K562 (cell line): ENCODE data around the gene SUB1. TPM values are rescaled to one million over a fixed set of nuclear protein-coding genes. Genes with fewer than 3 reads are reported as not detected.

Experiments
- CCAR2 ChIP-seq: fragments of 200-400 bp; formaldehyde crosslinking; IDR thresholded peaks from 2 replicates; pipeline ENCODE4 v1.6.1; 2017; ENCODE audit warnings: mild to moderate bottlenecking, low read depth, low read length
- FOXJ2 ChIP-seq: fragments of 200-800 bp; sonication (Bioruptor generic); IDR thresholded peaks from 2 replicates; pipeline ENCODE4 v1.6.1; 2016; ENCODE audit warnings: missing genetic modification characterization, missing compliant biosample characterization
- HMG20A ChIP-seq: fragments of 450-650 bp; formaldehyde crosslinking; conservative IDR thresholded peaks from 2 replicates; pipeline ENCODE4 v1.4.0; 2020; ENCODE audit warnings: mild to moderate bottlenecking, mixed read lengths
- ILF3 ChIP-seq: fragments of 450-650 bp; IDR thresholded peaks from 2 replicates; pipeline ENCODE4 v1.6.1; 2018; ENCODE audit warnings: antibody characterized with exemption, mild to moderate bottlenecking, moderate library complexity, borderline replicate concordance
- KLF1 ChIP-seq: fragments of 450-650 bp; IDR thresholded peaks from 2 replicates; pipeline ENCODE4 v1.6.1; 2016; ENCODE audit warnings: missing genetic modification characterization, missing compliant biosample characterization
- KLF6 ChIP-seq: fragments of 250-450 bp; sonication (Bioruptor Pico); IDR thresholded peaks from 2 replicates; pipeline ENCODE4 v1.4.0; 2020; ENCODE audit warnings: mild to moderate bottlenecking, moderate library complexity, borderline replicate concordance
- NCOA1 ChIP-seq: fragments of 450-650 bp; IDR thresholded peaks from 2 replicates; pipeline ENCODE4 v1.6.1; 2016; ENCODE audit warnings: low read depth
- PCBP1 ChIP-seq: fragments of 200-400 bp; formaldehyde crosslinking; IDR thresholded peaks from 2 replicates; pipeline ENCODE4 v1.6.1; 2018; ENCODE audit warnings: mild to moderate bottlenecking, low read depth, low read length; ENCODE audit not compliant: poor library complexity, severe bottlenecking
- POLR2A ChIP-seq: fragments of 450-650 bp; conservative IDR thresholded peaks from 2 replicates; pipeline ENCODE4 v1.6.1; 2016
- PTBP1 ChIP-seq: fragments of 200-400 bp; formaldehyde crosslinking; IDR thresholded peaks from 2 replicates; pipeline ENCODE4 v1.6.1; 2017; ENCODE audit warnings: low read depth, low read length
- SMARCB1 ChIP-seq: IDR thresholded peaks from 2 replicates; pipeline ENCODE4 v1.6.1; 2011; ENCODE audit warnings: improper control_type of control experiment, low read depth; ENCODE audit not compliant: insufficient read length
- SRSF9 ChIP-seq: fragments of 200-400 bp; formaldehyde crosslinking; IDR thresholded peaks from 2 replicates; pipeline ENCODE4 v1.6.1; 2017; ENCODE audit warnings: low read depth, low read length, borderline replicate concordance
- TEAD2 ChIP-seq: fragments of 450-650 bp; IDR thresholded peaks from 2 replicates; pipeline ENCODE4 v1.6.1; 2016; ENCODE audit warnings: missing genetic modification characterization, control low read depth, missing compliant biosample characterization
- TFAM ChIP-seq: fragments of 250-450 bp; sonication (Bioruptor Pico); conservative IDR thresholded peaks from 2 replicates; pipeline ENCODE4 v1.5.0; 2021; ENCODE audit warnings: mild to moderate bottlenecking, moderate library complexity
- XRCC5 ChIP-seq: fragments of 200-400 bp; formaldehyde crosslinking; IDR thresholded peaks from 2 replicates; pipeline ENCODE4 v1.6.1; 2017; ENCODE audit warnings: low read depth, mild to moderate bottlenecking, low read length
- ZNF12 ChIP-seq: sonication (generic); formaldehyde crosslinking; IDR thresholded peaks from 2 replicates; pipeline ENCODE4 v1.4.0; 2020; ENCODE audit warnings: mild to moderate bottlenecking, missing genetic modification reagents
- ZNF134 ChIP-seq: fragments of 250-450 bp; sonication (Bioruptor Pico); conservative IDR thresholded peaks from 2 replicates; pipeline ENCODE4 v1.4.0; 2020
- ZNF668 ChIP-seq: fragments of 250-450 bp; sonication (Bioruptor Pico); IDR thresholded peaks from 2 replicates; pipeline ENCODE4 v1.8.0; 2022; ENCODE audit warnings: mild to moderate bottlenecking, inconsistent platforms
- ZNF77 ChIP-seq: fragments of 250-450 bp; sonication (Bioruptor Pico); IDR thresholded peaks from 2 replicates; pipeline ENCODE4 v1.5.0; 2020
- polyA plus RNA-seq, 8 experiments: library from polyadenylated mRNA; depleted of rRNA in 4 of 8; stranded (reverse) in 5 of 8; unstranded in 3 of 8; fragments of >200 nt; fragmentation: Nextera tagmentation in 2 of 8; fragmentation: Illumina TruSeq in 1 of 8; extraction: Ambion mirVana in 2 of 8; extraction: Trizol in 1 of 8; gene quantifications; 2 replicates each; pipeline versions ENCODE4 v1.2.1 to v1.2.3, GENCODE V29; 2011 to 2014; ENCODE audit warnings: inconsistent platforms in 1 of 8, missing spikeins in 1 of 8
- total RNA-seq, 7 experiments: library from RNA; depleted of rRNA in 6 of 7; stranded (reverse); fragments of >200 nt in 6 of 7; fragmentation: Illumina TruSeq in 2 of 7; extraction: Trizol in 2 of 7; gene quantifications; 2 replicates each; pipeline versions ENCODE4 v1.2.1 to v1.2.3, GENCODE V29; 2011 to 2021; ENCODE audit warnings: low replicate concordance in 1 of 7
- TF ChIP-seq, protein P1 (sequence below): fragments of 450-650 bp; formaldehyde crosslinking; IDR thresholded peaks from 2 replicates; pipeline ENCODE4 v1.4.0; 2022; ENCODE audit warnings: missing genetic modification characterization
- TF ChIP-seq, protein P2 (sequence below): fragments of 250-450 bp; sonication (Bioruptor Pico); IDR thresholded peaks from 2 replicates; pipeline ENCODE4 v1.8.0; 2021; ENCODE audit warnings: mild to moderate bottlenecking, moderate library complexity
- TF ChIP-seq, protein P3 (sequence below): fragments of 450-650 bp; conservative IDR thresholded peaks from 2 replicates; pipeline ENCODE4 v1.6.1; 2016; ENCODE audit warnings: missing genetic modification characterization, low read depth, mild to moderate bottlenecking, control low read depth, missing compliant biosample characterization
- TF ChIP-seq, protein P4 (sequence below): sonication (generic); formaldehyde crosslinking; IDR thresholded peaks from 2 replicates; pipeline ENCODE4 v1.8.0; 2022; ENCODE audit warnings: missing genetic modification reagents, mild to moderate bottlenecking, borderline replicate concordance

The SUB1 gene
- total and polyA plus RNA-seq, 9 of the 15 experiments (the other 6 are each of a cell fraction or from before 2014, with no cell fraction given), result 336 to 1,031 (median 700) TPM

DNA sequence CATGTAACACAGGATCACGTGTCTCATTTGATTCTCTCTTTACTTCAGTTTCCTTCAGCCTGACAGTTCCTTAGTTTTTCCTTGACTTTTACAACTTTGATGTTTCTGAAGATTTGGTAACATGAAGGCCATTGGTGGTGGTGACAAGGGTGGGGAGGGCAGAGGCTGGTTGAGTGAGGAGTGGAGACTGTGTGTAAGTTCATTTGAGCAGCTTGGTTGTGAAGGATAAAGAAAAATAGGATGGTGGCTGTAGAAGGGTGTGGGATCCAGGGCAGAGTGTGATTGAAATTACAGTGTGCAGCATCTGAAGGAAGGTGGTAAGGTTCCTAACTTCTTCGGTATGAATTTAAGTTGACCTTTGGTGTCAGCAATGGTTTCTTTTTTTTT, 20.4 kb downstream of the SUB1 start (continued):
- TF ChIP-seq SRSF9 (no peak), KLF1 (tag) (no peak), SMARCB1 (no peak), ZNF77 (CRISPR knock-in tag) (no peak), ZNF134 (CRISPR knock-in tag) (no peak), KLF6 (CRISPR knock-in tag) (no peak), NCOA1 (no peak), ZNF12 (no peak), CCAR2 (no peak), HMG20A (no peak), POLR2A (peak; percentile 39; the same call in 1 of the 2 replicates), ILF3 (no peak), PCBP1 (no peak), XRCC5 (no peak), TEAD2 (no peak), ZNF668 (no peak), FOXJ2 (tag) (no peak), PTBP1 (no peak), TFAM (CRISPR knock-in tag) (no peak)
- TF ChIP-seq, protein P1, sequence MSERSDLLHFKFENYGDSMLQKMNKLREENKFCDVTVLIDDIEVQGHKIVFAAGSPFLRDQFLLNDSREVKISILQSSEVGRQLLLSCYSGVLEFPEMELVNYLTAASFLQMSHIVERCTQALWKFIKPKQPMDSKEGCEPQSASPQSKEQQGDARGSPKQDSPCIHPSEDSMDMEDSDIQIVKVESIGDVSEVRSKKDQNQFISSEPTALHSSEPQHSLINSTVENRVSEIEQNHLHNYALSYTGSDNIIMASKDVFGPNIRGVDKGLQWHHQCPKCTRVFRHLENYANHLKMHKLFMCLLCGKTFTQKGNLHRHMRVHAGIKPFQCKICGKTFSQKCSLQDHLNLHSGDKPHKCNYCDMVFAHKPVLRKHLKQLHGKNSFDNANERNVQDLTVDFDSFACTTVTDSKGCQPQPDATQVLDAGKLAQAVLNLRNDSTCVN (CRISPR knock-in tag), result no peak
- TF ChIP-seq, protein P2, sequence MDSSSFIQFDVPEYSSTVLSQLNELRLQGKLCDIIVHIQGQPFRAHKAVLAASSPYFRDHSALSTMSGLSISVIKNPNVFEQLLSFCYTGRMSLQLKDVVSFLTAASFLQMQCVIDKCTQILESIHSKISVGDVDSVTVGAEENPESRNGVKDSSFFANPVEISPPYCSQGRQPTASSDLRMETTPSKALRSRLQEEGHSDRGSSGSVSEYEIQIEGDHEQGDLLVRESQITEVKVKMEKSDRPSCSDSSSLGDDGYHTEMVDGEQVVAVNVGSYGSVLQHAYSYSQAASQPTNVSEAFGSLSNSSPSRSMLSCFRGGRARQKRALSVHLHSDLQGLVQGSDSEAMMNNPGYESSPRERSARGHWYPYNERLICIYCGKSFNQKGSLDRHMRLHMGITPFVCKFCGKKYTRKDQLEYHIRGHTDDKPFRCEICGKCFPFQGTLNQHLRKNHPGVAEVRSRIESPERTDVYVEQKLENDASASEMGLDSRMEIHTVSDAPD (CRISPR knock-in tag), result no peak
- TF ChIP-seq, protein P3, sequence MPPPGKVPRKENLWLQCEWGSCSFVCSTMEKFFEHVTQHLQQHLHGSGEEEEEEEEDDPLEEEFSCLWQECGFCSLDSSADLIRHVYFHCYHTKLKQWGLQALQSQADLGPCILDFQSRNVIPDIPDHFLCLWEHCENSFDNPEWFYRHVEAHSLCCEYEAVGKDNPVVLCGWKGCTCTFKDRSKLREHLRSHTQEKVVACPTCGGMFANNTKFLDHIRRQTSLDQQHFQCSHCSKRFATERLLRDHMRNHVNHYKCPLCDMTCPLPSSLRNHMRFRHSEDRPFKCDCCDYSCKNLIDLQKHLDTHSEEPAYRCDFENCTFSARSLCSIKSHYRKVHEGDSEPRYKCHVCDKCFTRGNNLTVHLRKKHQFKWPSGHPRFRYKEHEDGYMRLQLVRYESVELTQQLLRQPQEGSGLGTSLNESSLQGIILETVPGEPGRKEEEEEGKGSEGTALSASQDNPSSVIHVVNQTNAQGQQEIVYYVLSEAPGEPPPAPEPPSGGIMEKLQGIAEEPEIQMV (tag), result no peak
- TF ChIP-seq, protein P4, sequence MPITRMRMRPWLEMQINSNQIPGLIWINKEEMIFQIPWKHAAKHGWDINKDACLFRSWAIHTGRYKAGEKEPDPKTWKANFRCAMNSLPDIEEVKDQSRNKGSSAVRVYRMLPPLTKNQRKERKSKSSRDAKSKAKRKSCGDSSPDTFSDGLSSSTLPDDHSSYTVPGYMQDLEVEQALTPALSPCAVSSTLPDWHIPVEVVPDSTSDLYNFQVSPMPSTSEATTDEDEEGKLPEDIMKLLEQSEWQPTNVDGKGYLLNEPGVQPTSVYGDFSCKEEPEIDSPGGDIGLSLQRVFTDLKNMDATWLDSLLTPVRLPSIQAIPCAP (CRISPR knock-in tag), result no peak
